Brain microvascular endothelial cell (primary cell): ENCODE measurements around the gene C18orf32.

Source experiments
- DNase-seq: peaks from one replicate; pipeline ENCODE4 v3.0.0-alpha.2; 2020
- H3K27ac ChIP-seq: fragments of 250-450 bp; sonication (Bioruptor Pico); 2 replicates; pipeline ENCODE4 v1.5.1; 2020; ENCODE audit warnings: mild to moderate bottlenecking, moderate library complexity
- H3K27me3 ChIP-seq: fragments of 250-450 bp; sonication (Bioruptor Pico); replicated peaks from 2 replicates; pipeline ENCODE4 v1.5.1; 2020; ENCODE audit warnings: mild to moderate bottlenecking
- H3K36me3 ChIP-seq: fragments of 250-450 bp; sonication (Bioruptor Pico); replicated peaks from 2 replicates; pipeline ENCODE4 v1.5.1; 2020; ENCODE audit warnings: mild to moderate bottlenecking
- H3K4me3 ChIP-seq: 2 replicates; pipeline ENCODE4 v1.5.1; 2011; ENCODE audit warnings: low read depth, mild to moderate bottlenecking, control low read depth, low read length, moderate library complexity
- CTCF ChIP-seq: IDR thresholded peaks from 2 replicates; pipeline ENCODE4 v1.5.1; 2011; ENCODE audit warnings: low read depth, mild to moderate bottlenecking, moderate library complexity, low read length, control low read depth, inconsistent platforms; ENCODE audit errors: missing control alignments
- in situ Hi-C: cut with HindIII; loops from 2 replicates; pipeline ENCODE4 v1.10.0; 2017; ENCODE audit warnings: low sequenced_read_pairs, low pct_ligation_motif_present

C18orf32 gene

GRCh38 chr18:49444581-49444980, 42.5 kb downstream of the C18orf32 start:
- Histone ChIP-seq H3K4me3 (no peak overlapping the region), H3K36me3 (no peaks in the 10 kb centered on the region), H3K27me3 (no peaks in the 10 kb centered on the region), H3K27ac (no peak overlapping the region)
- TF ChIP-seq CTCF: no peak
- in situ Hi-C loops: no loop called here
- no peak for DNase-seq

DNA sequence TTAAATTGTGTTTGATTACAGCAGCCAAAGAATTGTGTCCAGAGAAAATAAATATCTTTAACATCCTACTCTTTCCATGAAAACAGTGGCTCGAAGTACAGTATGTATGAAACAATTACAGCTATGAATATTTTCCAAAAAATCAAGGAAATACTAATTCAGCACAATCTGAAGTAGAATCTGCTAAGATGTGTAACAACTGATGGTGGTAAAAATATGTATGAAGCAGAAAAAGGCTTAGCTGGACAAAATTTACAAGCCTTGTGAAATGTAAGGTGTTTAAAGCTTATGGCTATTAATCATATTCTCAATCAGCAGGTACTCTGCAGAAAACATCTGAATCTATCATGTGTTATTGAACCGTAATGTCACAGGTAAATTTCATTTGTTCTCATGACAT, 43.2 kb downstream of the C18orf32 start:
- in situ Hi-C loops: no loop called here
- H3K27ac ChIP-seq: no peak overlapping the region
- no peak for DNase-seq
- no peaks in the 10 kb centered on the region for H3K27me3 ChIP-seq
- no peak for TF ChIP-seq CTCF
- no peaks in the 10 kb centered on the region for H3K36me3 ChIP-seq
- no peak overlapping the region for H3K4me3 ChIP-seq

DNA sequence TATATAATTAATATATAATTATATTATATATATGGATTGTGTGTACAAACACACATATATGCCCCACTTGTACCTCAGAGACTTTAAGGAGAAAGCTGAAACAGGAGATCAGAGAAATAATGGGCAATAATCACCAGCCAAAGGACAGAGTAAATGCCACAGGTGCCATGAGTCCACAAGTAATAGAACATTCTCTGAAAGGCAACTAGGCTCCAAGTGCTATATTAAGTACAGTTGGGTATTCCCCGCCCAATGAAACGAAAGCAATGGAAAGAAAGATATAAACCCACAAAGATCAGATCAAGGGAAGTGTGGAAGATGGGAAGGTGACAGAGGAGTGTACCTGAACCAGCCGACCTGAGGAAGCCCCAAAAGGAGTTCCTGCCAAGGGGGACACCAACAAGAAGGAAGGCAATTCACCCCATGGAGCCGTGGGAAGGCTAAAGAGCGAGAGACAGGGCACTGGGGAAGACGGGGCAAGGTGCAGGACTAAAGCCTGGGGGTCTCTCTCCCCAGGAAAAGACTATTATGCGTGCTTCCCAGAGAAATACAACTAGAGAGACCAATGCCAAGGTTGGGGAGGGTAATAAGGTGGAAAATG, 45.6 kb downstream of the C18orf32 start:
- Histone ChIP-seq H3K27ac (no peak overlapping the region), H3K36me3 (no peaks in the 10 kb centered on the region), H3K27me3 (no peaks in the 10 kb centered on the region), H3K4me3 (no peak overlapping the region)
- no peak for DNase-seq
- in situ Hi-C loops: no loop called here
- TF ChIP-seq CTCF: no peak

DNA sequence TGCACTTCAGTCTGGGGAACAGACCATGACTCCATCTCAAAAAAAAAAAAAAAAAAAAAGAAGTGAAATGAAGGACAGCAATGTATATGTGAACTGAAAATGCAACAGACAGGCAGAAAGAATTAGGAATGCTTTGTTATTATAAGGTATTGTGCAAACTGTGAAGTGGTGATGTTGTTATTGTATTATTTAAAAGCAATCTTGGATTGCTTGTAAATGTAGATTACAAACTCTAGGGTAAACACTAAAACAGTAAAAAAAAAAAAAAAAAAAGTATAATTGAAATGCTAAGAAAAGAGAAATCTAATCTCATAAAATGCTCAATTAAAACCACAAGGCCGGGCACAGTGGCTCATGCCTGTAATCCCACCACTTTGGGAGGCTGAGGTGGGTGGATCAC, 51.9 kb downstream of the C18orf32 start:
- no peaks in the 10 kb centered on the region for H3K36me3 ChIP-seq
- DNase-seq: no peak
- no peak overlapping the region for H3K27ac ChIP-seq
- in situ Hi-C loops: no loop called here
- H3K27me3 ChIP-seq: no peaks in the 10 kb centered on the region
- H3K4me3 ChIP-seq: no peak overlapping the region
- no peak for TF ChIP-seq CTCF

DNA sequence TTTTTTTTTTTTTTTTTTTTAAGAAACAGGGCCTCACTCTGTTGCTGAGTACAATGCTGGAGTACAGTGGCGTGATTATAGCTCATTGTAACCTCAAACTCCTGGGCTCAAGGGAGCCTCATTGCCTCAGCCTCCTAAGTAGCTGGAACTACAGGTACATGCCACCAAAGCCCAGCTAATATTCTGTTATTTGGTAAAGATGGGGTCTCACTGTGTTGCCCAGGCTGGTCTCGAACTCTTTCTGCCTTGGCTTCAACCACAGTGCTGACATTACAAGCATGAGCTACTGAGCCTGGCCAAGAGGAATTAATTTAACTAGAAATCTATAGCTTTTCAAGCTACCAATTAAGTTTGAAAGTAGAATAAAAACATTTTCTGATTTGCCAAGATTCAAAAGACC, 54.4 kb downstream of the C18orf32 start:
- H3K36me3 ChIP-seq: peaks cover 3% of the 10 kb centered on the region
- TF ChIP-seq CTCF: no peak
- no peak overlapping the region for H3K27ac ChIP-seq
- no peak for DNase-seq
- no peak overlapping the region for H3K4me3 ChIP-seq
- in situ Hi-C loops: no loop called here
- no peaks in the 10 kb centered on the region for H3K27me3 ChIP-seq
